ENCODE measurements around the gene AMIGO2. TPM values are rescaled to one million over a fixed set of nuclear protein-coding genes. Genes with fewer than 3 reads are reported as not detected.

AMIGO2 gene
- total RNA-seq, 1 experiment from 2014 or later: 0.96 TPM

- no peak for TF ChIP-seq REST (IDR thresholded peaks at IDR 0.05; ENCODE audit: low read depth)
- no peak for TF ChIP-seq ZNF274 (IDR thresholded peaks at IDR 0.05; ENCODE audit: low read depth, low read length)
- TF ChIP-seq FOSL1 (IDR thresholded peaks at IDR 0.05; ENCODE audit: low read depth): no peak
- no peak for TF ChIP-seq CEBPB (IDR thresholded peaks at IDR 0.05; ENCODE audit: low read depth)
- TF ChIP-seq ZFX (IDR thresholded peaks at IDR 0.05): no peak
- no peak for TF ChIP-seq YY1 (IDR thresholded peaks at IDR 0.05; ENCODE audit: extremely low read depth, insufficient replicate concordance, low read depth, low read length)
- TF ChIP-seq MAX (IDR thresholded peaks at IDR 0.05): no peak
- TF ChIP-seq SIN3A (IDR thresholded peaks at IDR 0.05; ENCODE audit: low read depth): no peak
- TF ChIP-seq, protein P1, sequence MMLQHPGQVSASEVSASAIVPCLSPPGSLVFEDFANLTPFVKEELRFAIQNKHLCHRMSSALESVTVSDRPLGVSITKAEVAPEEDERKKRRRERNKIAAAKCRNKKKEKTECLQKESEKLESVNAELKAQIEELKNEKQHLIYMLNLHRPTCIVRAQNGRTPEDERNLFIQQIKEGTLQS (IDR thresholded peaks at IDR 0.05): no peak
- TF ChIP-seq ELF1 (IDR thresholded peaks at IDR 0.05; ENCODE audit: borderline replicate concordance, low read depth): no peak
- TF ChIP-seq SP1 (IDR thresholded peaks at IDR 0.05; ENCODE audit: low read depth): no peak
- TF ChIP-seq EGR1 (IDR thresholded peaks at IDR 0.05; ENCODE audit: low read depth): no peak
- no peak for TF ChIP-seq ZBTB33 (IDR thresholded peaks at IDR 0.05; ENCODE audit: extremely low read depth, insufficient replicate concordance, low read length)
- TF ChIP-seq EZH2phosphoT487 (IDR thresholded peaks at IDR 0.05; ENCODE audit: borderline replicate concordance): no peak
- no peak for TF ChIP-seq POLR2AphosphoS5 (IDR thresholded peaks at IDR 0.05; ENCODE audit: low read depth, low read length)
- CTCF ChIA-PET: no interaction called here
- BruUV-seq (replicated peaks): no TSS peak
- Histone ChIP-seq H3K9me2 (ENCODE audit: insufficient read depth) (no peaks in the 10 kb centered on the region), H2AFZ (ENCODE audit: low read depth, low read length, poor library complexity, severe bottlenecking) (no peak overlapping the region), H3K4me1 (ENCODE audit: control insufficient read depth in 1 of 2, insufficient read depth in 2 of 2, low read length in 2 of 2) (no peaks in the 10 kb centered on the region), H3K79me2 (ENCODE audit: insufficient read depth, low read length) (no peaks in the 10 kb centered on the region), H3K4me2 (ENCODE audit: low read length) (no peak overlapping the region), H3K27me3 (ENCODE audit: insufficient read depth, low read length) (no peaks in the 10 kb centered on the region), H3K36me3 (ENCODE audit: control insufficient read depth in 1 of 2, insufficient read depth in 2 of 2, low read length in 2 of 2) (no peaks in the 10 kb centered on the region), H3K9me3 (ENCODE audit: control insufficient read depth in 1 of 2, insufficient read depth in 1 of 2, low read depth in 1 of 2, low read length in 2 of 2) (no peaks in the 10 kb centered on the region), H3K4me3 (replicated peaks in 1 of 2; ENCODE audit: low read depth in 1 of 2, low read length in 2 of 2) (no peak overlapping the region), H3K27ac (ENCODE audit: low read depth, low read length) (no peak overlapping the region), H4K20me1 (ENCODE audit: insufficient read depth) (no peaks in the 10 kb centered on the region), H3K9ac (ENCODE audit: low read length) (no peak overlapping the region)
- ATAC-seq (no peak), DNase-seq (ENCODE audit: low read depth, low spot score) (no peak)
- POLR2A ChIA-PET: no interaction called here
- intact Hi-C loops (cut with micrococcal nuclease): no loop called here
- RAD21 ChIA-PET (ENCODE audit: low non-redundant PET in 1 of 2, low total read pairs in 2 of 2, uncharacterized antibody in 2 of 2, unreplicated experiment in 2 of 2): no interaction called here
Observed at GRCh38 chr12:47123730-47124129, 44.0 kb upstream of the AMIGO2 start.
